ENCODE data around the gene ICOS. TPM values are rescaled to one million over a fixed set of nuclear protein-coding genes. Genes with fewer than 3 reads are reported as not detected.
"Not testable (repeated sequence)": the region's sequence is repeated elsewhere in the genome, so short reads cannot be mapped to it uniquely, and the experiment has no call there.

Gene ICOS
- polyA plus RNA-seq, 4 donors: 0.22 TPM; not detected in 3

DNA sequence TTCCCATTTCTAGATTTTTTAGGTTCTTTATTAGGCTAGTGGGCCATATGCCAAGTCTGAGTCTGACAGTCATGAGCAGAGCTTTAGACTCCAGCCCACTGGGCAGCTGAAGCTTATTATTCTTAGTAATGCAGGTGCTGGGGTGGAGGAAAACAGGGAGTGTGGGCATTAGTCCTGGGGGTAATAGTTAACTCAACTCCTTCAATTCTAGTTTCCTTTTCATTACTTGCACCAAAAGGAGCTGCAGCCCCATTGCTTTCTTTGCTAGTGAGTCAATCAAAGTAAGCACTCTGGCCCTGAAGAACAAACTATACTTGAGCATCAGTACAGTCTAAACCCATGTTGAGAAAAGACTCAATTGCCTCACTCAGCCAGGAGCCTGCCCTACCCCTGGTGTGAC, 35.5 kb downstream of the ICOS start:
- DNase-seq (ENCODE audit: low read depth in 4 of 4, low spot score in 3 of 4): no peak

DNA sequence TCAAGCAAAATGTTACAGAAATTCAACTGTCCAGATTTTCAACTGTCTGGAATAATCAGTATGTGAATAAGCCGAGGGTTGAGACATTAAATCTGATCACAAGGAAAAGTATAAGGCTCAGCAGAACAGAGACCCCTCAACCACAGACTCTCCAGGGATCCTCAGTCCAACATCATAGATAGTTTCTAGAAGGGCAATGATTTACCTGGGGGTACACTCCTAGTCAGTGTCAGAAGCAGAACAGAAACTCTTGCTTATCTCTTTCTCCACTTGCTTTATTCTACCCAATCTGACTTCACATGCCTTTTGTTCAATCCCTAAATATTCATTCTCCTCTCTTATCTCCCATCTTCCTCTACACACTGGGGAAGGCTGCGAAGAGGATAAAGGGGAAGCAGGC, 36.4 kb downstream of the ICOS start:
- no peak for DNase-seq (ENCODE audit: low read depth in 4 of 4, low spot score in 3 of 4)

DNA sequence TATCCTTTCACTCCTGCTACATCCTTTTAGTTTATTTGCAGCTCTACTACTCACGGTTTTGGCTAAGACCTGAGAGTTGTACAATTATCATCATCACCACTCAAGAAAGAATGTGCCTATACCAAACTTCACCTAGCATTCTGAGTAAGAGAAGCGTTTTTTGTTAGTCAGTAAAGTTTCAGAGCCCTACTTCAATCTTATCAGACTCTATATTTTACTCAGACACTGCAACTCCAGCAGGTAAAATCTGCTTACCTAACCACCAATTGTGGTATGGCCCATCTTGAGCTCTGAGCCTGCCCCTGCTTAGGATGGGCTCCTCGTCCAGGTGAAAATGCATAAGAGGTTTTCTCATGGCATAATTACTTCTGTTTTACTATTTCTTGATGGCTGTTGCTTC, 37.1 kb downstream of the ICOS start:
- no peak for DNase-seq (ENCODE audit: low read depth in 4 of 4, low spot score in 3 of 4)

DNA sequence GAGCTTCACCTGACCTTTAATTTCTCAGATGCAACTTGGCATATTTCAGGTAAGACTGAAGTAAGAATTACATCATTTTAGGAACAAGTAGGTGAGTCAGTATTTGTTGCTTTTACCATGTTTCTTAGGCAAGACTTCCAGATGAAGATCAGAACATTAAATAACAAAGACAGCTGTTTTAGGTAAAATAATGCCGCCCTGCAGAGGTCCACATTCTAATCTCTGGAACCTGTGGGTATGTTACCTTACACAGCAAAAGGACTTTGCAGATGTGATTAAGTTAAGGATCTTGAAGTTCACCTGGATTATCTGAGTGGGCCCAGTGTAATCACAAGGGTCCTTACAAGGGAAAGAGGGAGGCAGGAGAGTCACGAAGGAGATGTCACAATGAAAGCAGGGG, 39.3 kb downstream of the ICOS start:
- DNase-seq (ENCODE audit: low read depth in 4 of 4, low spot score in 3 of 4): no peak

DNA sequence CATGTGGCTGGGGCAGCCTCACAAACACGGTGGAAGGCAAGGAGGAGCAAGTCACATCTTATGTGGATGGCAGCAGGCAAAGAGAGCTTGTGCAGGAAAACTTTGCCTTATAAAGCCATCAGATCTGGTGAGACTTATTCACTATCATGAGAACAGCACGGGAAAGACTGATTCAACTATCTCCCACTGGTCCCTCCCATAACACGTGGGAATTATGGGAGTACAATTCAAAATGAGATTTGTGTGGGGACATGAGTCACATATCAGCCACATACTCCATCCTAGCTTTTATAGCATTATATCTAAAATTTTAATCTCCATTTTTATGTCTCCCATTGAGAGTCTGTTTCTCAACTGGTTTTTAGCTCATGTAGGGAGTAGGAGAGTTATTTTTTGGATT, 45.7 kb downstream of the ICOS start:
- DNase-seq (ENCODE audit: low read depth in 4 of 4, low spot score in 3 of 4): no peak

DNA sequence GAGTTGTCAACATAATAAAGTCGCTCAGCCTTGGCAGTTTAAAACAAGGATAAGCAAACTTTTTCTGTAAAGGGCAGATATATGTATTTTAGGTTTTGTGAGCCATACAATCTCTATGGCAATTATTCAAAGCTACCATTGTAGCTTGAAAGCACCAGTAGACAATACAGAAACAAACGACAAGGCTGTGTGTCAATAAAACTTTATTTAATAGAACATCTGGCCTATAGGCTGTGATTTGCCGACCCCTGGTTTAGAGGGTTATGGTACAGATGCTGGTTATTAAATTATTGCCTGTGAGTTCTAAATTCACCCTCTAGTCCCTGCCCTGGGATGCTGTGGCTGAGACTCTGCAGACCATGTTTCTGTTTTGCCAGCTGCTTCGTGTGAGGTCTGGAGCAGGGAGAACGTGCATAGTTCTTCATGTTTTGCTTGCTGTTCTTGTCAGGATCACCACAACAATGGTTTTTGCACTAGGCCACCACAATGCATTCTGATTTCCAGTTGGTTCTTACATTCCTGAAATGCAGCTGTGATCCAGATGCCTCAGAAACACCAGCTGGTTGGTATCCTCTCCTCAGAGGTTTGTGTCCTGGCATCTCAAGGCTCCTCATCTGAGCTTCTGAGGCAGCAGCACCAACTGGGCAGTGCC, 46.6 kb downstream of the ICOS start:
- no peak for DNase-seq (ENCODE audit: low read depth in 4 of 4, low spot score in 3 of 4)

DNA sequence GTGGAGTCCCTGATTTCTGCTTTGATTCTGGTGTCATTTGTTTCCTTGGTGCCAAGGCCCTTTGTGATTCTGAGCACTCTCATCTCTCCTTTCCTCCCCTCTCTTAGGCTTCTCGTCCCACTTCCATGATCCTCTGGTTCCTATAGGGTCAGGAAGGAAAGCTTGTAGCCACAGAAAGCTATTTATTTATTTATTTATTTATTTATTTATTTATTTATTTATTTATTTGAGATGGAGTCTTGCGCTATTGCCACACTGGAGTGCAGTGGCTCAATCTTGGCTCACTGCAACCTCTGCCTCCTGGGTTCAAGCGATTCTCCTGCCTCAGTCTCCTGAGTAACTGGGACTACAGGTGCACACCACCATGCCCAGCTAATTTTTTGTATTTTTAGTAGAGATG, 49.4 kb downstream of the ICOS start:
- DNase-seq (ENCODE audit: low read depth in 4 of 4, low spot score in 3 of 4): not testable (repeated sequence)

DNA sequence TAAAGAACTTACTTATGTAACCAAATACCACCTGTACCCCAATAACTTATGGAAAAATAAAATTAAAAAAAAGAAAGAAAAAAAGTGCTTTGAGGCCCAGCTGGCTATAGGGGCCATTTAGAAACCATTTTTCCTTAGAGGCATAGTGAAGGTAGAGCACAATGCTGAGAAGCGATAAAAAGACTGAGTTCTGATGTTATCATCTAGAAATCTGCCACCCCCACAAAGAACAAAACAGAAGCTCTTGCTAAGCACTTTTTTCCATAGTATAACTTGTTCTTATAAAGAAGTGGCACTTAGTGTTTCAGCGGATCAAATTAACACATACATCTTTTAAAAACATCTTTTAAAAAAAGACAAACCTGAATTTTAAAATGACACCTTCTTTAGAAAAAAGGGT, 51.4 kb downstream of the ICOS start:
- no peak for DNase-seq (ENCODE audit: low read depth in 4 of 4, low spot score in 3 of 4)

DNA sequence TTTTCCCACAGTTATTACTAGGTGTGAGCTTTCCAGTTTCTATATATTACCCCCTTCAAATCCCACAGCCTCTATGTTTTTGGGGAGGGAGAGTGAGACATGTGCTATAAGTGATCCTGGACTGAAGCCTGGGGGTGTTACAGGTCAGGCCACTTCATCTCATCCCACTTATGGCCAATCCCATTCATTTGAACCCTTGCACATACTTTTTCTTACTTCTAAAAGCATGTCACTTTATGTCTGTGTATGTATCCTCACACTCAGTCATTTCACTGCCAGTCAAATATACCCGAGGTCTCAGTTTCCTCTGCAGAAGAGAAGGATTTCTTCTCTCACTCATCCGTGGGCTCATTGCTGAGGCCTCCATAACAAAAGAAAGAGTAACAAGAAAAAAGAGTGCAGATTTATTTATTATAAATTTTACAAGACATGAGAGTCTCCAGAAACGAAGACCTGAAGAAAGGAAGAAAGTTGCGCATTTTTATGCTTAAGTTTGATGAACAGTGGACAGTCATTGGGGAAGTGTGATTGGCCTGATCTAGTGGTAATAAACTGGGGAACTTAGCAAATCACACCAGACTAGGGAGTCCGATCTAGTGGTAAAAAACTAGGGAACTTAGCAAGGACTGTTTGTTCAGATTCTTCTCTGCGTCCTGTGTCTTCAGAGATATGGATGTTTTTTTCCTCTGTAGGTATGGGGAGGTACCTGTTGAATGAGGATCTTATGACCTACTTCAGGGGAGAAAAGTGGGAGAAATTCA, 52.1 kb downstream of the ICOS start:
- no peak for DNase-seq (ENCODE audit: low read depth in 4 of 4, low spot score in 3 of 4)

DNA sequence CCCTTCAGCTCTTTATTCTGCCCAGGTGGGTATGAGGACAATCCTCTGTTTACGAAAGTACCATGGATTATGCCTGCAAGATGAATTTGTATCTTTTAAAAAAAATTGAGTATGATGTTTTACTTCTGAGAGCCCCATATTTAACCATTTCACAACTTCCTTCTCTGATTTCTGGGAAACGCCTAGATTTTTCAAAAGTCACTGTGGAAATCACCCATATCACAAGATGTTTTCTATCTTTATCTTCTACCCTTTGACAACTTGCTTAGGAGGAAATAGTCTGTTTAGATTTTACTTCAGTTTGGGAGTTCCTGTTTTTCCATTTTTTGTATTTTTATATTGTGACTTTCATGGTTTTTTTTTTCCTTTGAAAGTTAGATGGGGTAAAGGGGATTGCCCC, 53.0 kb downstream of the ICOS start:
- DNase-seq (ENCODE audit: low read depth in 4 of 4, low spot score in 3 of 4): no peak

DNA sequence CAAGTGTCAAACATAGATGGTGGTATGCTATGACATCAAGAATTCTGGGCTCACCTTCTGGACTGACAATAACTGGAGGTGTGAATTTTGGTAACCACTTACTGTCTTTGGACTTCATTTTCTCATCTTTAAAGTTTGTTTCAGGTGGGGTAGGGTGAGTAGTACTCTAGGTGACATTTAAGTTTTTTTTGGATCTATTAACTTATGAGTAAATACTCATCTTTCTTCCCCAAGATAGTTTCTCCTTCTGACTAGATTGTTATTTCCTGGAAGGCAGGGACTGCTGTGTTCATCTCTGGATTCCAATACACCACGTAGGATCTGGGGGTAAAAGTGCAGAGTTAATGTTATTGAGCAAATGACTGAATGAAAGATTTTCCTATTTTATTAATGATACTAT, 55.9 kb downstream of the ICOS start:
- DNase-seq (ENCODE audit: low read depth in 4 of 4, low spot score in 3 of 4): no peak

DNA sequence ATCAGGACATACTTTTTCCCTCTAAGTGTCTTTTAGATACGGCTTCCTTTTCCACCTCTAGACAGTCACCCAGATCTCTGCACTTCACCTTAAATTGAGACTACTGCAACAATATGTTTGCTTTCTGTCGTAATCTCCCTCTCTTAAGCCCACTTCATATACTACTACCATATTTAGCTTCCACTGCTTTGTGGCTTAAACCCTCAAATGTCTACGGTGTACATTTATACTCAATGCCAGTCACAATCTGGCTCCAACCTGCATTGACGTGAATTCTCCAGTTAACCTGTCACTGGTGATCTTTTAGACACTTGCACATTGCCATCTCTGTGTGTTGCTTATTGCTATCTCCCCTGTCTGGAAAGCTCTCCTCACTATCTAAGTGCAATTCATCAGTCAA, 56.4 kb downstream of the ICOS start:
- DNase-seq (ENCODE audit: low read depth in 4 of 4, low spot score in 3 of 4): no peak

DNA sequence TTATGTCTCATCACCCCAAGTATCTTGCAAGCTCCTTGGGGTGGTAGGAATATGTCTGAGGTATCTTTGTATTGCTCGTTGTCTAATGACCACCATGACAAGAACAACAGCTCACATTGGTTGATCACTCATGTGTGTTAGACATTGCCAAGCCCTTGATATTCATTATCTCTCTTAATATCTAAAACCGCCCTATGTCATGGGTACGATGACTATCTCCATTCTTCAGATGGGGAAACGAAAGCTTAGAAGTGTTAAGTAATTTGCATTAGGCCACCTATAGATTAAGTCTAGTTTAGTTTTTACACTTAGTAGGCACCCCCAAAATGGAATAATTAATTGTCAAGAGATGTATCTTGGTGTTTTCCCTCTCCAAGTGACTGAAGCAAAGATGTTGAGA, 57.0 kb downstream of the ICOS start:
- no peak for DNase-seq (ENCODE audit: low read depth in 4 of 4, low spot score in 3 of 4)

DNA sequence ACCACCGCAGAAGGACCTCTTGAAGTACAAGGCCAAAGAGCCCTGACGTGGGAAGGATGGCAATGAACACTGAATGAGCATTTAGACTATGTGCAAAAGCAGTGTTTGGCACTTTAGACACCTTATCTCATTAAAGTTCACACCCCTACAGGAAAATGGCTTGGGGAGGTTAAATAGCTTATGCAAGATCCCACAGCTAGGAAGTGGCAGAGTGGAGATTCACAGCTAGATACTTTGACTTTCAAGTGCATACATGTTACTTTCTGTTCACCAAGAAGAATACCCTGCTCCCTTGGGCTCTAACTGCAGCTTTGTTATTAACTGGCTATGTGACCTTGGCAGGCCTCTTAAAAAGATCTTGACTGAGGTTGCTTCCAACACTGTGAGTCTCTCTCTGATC, 58.2 kb downstream of the ICOS start:
- no peak for DNase-seq (ENCODE audit: low read depth in 4 of 4, low spot score in 3 of 4)

DNA sequence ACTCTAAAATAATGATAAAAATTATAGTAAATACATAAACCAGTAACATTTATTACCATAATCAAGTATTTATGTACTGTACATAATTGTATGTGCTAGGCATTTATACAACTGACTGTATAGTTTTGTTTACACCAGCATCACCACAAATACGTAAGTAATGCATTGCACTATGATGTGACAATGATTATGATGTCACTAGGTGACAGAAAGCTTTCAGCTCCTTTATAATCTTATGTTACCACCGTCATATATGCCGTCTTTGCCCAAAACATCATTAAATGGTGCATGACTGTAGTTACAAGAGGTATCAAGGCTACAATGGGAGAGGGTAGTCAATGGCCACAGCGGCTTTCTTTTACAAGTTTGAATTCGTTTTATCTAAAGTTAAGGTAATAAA, 60.1 kb downstream of the ICOS start:
- DNase-seq (ENCODE audit: low read depth in 4 of 4, low spot score in 3 of 4): no peak

DNA sequence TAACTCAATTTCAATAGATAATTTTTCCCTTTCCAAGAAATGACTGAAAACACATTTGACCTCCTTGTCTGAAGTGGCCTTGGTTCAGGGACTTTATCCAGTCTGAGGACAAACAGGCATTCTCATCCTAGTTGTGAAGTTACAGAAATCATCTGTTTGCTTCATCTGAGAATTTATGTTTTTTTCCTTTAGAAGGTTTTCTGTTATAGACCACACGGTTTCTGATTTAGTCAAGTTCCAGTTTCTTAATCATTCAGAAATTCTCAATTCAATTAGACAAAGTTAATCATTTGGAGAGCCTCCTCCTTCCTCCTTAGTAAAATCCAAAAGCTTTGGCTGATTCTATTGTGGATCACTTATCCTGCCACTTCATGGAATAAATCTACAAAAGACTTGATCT, 60.9 kb downstream of the ICOS start:
- DNase-seq (ENCODE audit: low read depth in 4 of 4, low spot score in 3 of 4): no peak

DNA sequence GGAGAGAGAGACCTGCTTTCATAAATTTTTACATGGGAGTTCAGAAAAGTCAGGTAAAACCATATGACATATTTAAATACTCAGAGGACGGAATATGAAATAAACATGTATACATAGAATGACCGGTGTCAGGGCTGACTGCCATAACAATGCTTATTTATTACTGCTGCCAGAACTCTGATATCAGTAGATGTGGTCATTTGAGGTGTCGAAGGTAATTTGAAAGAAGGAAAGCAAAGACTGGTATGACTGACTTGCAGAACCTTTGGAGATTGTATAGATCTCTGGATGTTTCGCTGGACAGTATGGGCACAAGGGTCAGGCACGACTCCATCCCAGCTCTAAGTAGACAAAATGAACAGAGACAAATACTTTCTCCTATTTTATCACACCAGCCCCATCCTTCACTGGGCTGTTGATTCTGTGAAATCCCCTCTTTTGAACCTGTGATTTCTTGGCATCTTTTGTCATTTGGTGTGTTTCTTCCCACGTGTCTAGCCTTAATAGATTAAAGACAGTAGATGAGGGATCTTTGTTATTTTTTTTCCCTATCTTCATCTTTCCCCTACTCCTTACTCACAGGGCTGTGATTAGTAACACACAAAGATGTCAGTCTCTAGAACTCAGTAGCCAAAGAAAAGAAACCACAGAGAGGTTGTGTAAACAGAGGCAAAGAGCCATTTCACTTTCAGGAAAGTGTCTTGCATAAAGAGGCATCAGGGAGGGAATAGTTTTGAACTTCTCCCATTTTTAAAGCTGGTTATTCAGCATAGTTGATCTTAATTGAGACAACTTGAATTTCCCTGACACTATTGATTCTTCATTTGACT, 61.6 kb downstream of the ICOS start:
- no peak for DNase-seq (ENCODE audit: low read depth in 4 of 4, low spot score in 3 of 4)

DNA sequence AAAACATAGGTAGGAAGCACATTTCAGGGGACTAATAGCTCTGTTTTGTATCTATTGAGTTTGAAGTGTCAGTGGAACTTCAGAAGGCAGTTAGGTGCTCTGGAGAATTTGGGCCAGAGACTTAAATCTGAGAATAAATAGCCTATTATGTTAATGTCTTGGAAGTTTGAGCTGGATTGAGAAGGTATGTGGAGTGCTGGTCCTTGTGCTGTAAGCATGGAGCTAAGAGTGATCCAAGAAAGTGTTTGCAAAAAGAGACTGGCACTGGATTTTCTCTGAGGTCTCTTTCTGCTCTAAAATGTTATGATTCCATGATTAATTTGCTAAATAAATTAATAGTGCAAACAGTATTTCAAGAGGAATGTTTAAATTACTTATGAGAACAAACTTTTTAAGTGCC, 63.3 kb downstream of the ICOS start:
- DNase-seq (ENCODE audit: low read depth in 4 of 4, low spot score in 3 of 4): no peak

DNA sequence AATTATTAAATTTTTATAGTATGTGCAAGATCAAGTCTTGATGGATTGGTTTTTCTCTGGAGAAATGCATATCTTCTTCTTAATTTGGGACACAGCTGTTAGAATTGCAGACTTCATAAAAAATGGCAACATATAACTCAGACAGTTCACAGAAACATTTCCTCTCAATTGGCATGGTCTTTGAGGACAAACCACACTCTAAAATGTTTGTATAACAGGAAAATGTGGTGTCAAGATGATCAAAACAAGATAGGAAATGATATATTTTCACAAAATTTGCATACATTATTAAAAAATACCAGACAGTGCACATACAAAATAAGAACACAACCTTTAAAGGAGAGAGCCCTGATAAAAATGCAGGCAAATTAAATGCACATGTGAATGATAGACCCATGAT, 63.9 kb downstream of the ICOS start:
- DNase-seq (ENCODE audit: low read depth in 4 of 4, low spot score in 3 of 4): no peak

DNA sequence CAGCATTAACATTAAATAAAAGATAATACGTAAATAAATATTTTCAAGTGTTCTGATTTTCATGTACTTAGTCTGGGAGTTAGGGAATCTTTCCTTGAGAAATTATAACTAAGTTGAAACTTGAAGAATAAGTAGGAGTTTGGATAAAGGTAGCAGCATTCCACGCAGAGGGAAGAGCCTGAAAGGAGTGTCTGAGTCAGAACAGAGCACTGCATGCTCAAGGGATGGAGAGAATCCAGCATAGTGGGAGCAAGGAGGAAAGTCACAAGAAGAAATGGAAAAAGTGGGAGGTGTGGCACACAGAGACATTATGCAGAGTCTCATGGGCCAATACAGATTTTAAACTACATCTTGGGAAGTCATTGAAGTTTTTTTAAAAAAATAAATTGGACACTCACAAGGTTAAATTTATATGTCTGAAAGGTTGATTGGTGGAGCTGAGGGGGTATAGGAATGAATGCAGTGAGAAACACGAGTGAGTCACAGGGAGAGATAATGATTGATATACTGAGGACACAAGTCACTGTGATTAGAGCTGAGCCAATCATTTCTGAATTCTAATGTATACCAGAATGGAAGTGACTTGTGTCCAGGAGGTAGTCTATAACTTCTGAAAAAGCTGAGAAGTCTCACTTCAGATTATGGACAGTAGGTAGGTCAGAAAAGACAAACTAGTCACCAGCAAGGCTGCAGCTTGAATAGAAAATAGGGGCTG, 66.9 kb downstream of the ICOS start:
- no peak for DNase-seq (ENCODE audit: low read depth in 4 of 4, low spot score in 3 of 4)

DNA sequence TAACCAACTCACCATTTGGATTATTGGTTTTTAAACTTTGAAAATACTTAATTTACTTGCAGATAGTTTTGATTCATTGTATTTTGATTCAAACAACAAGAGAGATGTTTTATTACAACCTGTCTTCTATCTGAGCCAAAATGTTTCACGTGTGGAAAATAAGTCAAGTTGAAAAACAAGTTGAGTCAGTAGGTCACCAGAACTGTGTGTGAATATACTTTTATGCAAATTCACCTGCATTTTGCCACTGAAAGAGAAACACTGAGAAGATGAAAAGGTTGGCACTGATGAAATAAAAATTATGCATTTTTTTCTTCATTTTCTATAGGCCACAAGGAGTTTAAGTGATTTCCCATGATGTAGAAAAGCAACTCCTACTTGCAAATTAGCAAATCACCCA, 68.3 kb downstream of the ICOS start:
- no peak for DNase-seq (ENCODE audit: low read depth in 4 of 4, low spot score in 3 of 4)

Data from left renal pelvis (tissue), 4 donors.